Kidney (tissue), 14 donors: ENCODE results near the gene BLM. TPM values are rescaled to one million over a fixed set of nuclear protein-coding genes. Genes with fewer than 3 reads are reported as not detected.
A peak's percentile ranks its signal among the peaks of the same experiment; 100 is the strongest.

Experiments used
- DNase-seq, 5 donors: peaks; one replicate each; pipeline ENCODE4 v3.0.0-alpha.2; 2013 to 2020
- FAIRE-seq: peaks from 2 replicates; lab custom pipeline; 2012; peaks lifted over from hg19 to GRCh38; lab: Jason Lieb, UNC
- H3K27ac ChIP-seq, 2 donors: one replicate each; pipeline ENCODE4 v1.7.0; 2013; ENCODE audit warnings: low read depth in 2 of 2, low read length in 2 of 2, inconsistent platforms in 1 of 2
- H3K27me3 ChIP-seq: one replicate; pipeline ENCODE4 v1.7.1; 2013; ENCODE audit warnings: low read length, inconsistent platforms; ENCODE audit not compliant: control insufficient read depth, insufficient read depth
- H3K36me3 ChIP-seq, 3 donors: one replicate each; pipeline versions ENCODE4 v1.7.0 to v1.7.1; 2013; ENCODE audit warnings: low read length in 3 of 3, control low read depth in 1 of 3, inconsistent platforms in 1 of 3; ENCODE audit not compliant: insufficient read depth in 3 of 3, control insufficient read depth in 2 of 3
- H3K4me1 ChIP-seq, 3 donors: one replicate each; pipeline versions ENCODE4 v1.7.0 to v1.7.1; 2013; ENCODE audit warnings: low read length in 3 of 3, inconsistent platforms in 1 of 3, low read depth in 1 of 3; ENCODE audit not compliant: control insufficient read depth in 2 of 3, insufficient read depth in 2 of 3
- H3K4me3 ChIP-seq, 3 donors: one replicate each; pipeline versions ENCODE4 v1.7.0 to v1.8.1; 2013; ENCODE audit warnings: low read length in 3 of 3, control low read depth in 1 of 3, inconsistent platforms in 1 of 3
- H3K9ac ChIP-seq, 3 donors: one replicate each; pipeline versions ENCODE4 v1.7.0 to v1.7.1; 2013; ENCODE audit warnings: low read length in 3 of 3, control low read depth in 1 of 3, inconsistent platforms in 1 of 3
- H3K9me3 ChIP-seq, 3 donors: one replicate each; pipeline versions ENCODE4 v1.7.0 to v1.7.1; 2013; ENCODE audit warnings: low read length in 3 of 3, control low read depth in 1 of 3, inconsistent platforms in 1 of 3; ENCODE audit not compliant: control insufficient read depth in 2 of 3, insufficient read depth in 1 of 3
- intact Hi-C: fragments of 100-400 bp; cut with DNase I; formaldehyde crosslinking; loops from one replicate; pipeline ENCODE4 v1.11.1; 2022
- polyA plus RNA-seq: library from polyadenylated mRNA; stranded (reverse); fragments of 350-450 nt; fragmentation: Illumina TruSeq; extraction: RNeasy Lipid Tissue Mini Kit (QIAGEN cat#74804); gene quantifications from one replicate; pipeline ENCODE4 v1.2.3, GENCODE V29; 2014; ENCODE audit warnings: low read depth, low replicate concordance; ENCODE audit not compliant: insufficient read depth
- total RNA-seq: library from RNA; stranded (reverse); fragmentation: NEBNext Ultra II Directional; extraction: Animal tissue kit (Norgen Biotek cat#: 25700); gene quantifications from one replicate; pipeline ENCODE4 v1.2.1, GENCODE V29; 2021
- TF ChIP-seq, protein P1 (sequence below): IDR thresholded peaks from 3 replicates; pipeline ENCODE4 v1.5.1; 2012; ENCODE audit warnings: mild to moderate bottlenecking, moderate library complexity, borderline replicate concordance; ENCODE audit not compliant: insufficient read depth; ENCODE audit errors: extremely low read depth
- donor health status: control.
- donor health status: control.
- donor health status: control.
- donor health status: control.
- donor health status: control.
- donor health status: DM: yes; HTN: yes; CAD: no.
- donor health status: Normal renal cell carcinoma (clear cell type).

Gene BLM
- total and polyA plus RNA-seq, 2 donors from 2014 or later = 1.1 to 2.8 TPM

DNA sequence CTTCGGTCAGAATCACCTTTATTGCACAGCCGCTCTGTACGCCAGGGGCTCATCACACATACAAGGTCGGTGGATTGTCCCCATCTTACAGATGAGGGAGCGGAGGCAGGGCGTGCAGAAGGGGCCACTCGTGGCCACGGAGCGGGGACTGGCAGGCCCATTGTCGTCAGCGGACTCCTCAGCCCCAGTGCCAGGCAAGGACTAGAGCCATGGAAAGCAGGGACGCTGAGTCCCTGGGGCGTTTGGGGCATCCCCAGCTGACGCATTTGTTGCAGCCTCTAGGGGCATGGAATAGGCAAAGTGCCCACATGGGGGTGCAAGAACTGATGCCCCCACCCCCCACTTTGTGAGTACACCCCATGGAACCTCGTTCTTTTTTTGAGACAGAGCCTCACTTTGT lies 121.4 kb downstream of the BLM start:
- H3K4me1 ChIP-seq = peaks cover 0 to 4% (median 0%) of the 10 kb centered on the region in 3 donors
- H3K9ac ChIP-seq = no peak overlapping the region
- H3K27me3 ChIP-seq = no peaks in the 10 kb centered on the region
- no peaks in the 10 kb centered on the region for H3K36me3 ChIP-seq
- H3K9me3 ChIP-seq = no peaks in the 10 kb centered on the region
- no peak for DNase-seq
- TF ChIP-seq, protein P1, sequence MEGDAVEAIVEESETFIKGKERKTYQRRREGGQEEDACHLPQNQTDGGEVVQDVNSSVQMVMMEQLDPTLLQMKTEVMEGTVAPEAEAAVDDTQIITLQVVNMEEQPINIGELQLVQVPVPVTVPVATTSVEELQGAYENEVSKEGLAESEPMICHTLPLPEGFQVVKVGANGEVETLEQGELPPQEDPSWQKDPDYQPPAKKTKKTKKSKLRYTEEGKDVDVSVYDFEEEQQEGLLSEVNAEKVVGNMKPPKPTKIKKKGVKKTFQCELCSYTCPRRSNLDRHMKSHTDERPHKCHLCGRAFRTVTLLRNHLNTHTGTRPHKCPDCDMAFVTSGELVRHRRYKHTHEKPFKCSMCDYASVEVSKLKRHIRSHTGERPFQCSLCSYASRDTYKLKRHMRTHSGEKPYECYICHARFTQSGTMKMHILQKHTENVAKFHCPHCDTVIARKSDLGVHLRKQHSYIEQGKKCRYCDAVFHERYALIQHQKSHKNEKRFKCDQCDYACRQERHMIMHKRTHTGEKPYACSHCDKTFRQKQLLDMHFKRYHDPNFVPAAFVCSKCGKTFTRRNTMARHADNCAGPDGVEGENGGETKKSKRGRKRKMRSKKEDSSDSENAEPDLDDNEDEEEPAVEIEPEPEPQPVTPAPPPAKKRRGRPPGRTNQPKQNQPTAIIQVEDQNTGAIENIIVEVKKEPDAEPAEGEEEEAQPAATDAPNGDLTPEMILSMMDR = no peak
- intact Hi-C loops = no loop called here
- FAIRE-seq = no peak
- H3K4me3 ChIP-seq = no peak overlapping the region
- H3K27ac ChIP-seq = no peak overlapping the region

DNA sequence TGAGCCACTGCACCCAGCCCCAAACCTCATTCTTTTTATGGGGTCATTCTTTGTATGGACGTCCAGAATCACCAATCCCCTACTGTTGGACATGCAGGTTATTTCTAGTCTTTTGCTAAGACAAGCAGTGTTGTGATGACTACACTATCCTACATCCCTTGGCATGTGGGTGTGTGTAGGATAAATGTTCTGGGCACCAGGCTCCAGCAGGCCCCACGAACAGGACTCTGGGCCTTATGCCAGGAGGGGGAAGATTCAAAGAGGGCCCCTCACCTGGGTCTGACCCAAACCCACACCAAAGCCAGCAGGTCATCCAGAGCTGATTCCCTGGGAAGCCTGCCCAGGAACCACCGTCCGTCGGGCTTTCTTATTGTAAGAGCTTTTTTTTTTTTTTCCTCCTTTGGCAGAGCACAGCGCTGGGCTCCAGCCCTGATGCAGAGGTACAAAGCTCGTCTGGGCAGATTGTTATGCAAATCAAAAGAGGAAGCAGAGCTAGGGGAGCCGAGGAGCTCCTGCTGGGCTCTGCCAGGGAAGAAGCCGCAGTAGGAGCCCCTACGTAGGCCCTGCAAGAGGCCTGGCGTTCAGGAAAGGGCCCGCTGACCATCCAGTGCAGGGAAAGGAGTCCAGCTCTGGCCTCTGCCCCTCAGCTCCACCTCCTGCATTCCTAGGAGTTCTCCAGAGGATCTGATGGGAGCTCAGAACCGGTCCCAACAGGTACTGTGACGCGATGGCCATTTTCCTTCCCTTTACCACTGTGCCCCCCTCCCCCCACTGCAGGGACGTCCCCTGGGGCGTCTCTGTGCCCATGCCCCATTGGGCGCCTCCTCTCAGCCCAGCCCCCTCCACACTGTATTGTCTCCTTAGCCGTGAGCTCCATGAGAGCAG lies 122.3 kb downstream of the BLM start:
- Histone ChIP-seq H3K9ac (no peak overlapping the region), H3K9me3 (no peaks in the 10 kb centered on the region), H3K4me1 (peaks cover 0 to 4% (median 0%) of the 10 kb centered on the region in 3 donors), H3K4me3 (no peak overlapping the region), H3K27ac (peak overlapping the region in 1 of 2 donors; percentile 37), H3K27me3 (no peaks in the 10 kb centered on the region), H3K36me3 (no peaks in the 10 kb centered on the region)
- DNase-seq = peak in 3 of 5 donors; percentile 36 to 52 (median 44)
- TF ChIP-seq, protein P1 = no peak
- intact Hi-C loops = no loop called here
- no peak for FAIRE-seq

DNA sequence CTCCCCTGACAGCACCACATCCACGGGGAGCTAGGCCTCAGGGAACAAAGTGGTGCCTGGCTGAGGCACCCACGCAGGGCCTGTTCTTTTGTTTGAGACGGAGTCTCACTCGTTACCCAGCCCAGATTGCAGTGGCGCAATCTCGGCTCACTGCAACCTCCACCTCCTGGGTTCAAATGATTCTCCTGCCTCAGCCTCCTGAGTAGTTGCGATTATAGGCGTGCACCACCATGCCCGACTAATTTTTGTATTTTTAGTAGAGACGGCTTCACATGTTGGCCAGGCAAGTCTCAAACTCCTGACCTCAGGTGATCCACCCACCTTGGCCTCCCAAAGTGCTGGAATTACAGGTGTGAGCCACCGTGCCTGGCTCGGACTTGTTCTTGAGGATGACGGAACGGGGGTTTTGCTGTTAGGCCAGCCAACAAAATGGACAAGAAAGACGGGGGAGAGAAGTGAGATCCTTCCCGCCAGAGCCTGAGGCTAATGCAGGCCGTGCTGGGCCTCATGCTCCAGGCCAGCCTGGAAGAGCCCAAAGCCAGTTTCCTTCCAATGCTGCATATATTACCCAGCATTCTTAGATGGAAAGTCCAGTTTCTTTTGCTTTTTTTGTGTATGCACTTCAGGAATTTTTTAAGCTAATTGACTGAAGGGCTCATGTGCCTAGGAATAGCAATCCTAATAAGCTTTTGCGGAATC lies 123.2 kb downstream of the BLM start:
- H3K4me3 ChIP-seq = no peak overlapping the region
- peaks cover 0 to 4% (median 0%) of the 10 kb centered on the region in 3 donors for H3K4me1 ChIP-seq
- no peaks in the 10 kb centered on the region for H3K27me3 ChIP-seq
- FAIRE-seq (no peak), DNase-seq (no peak)
- TF ChIP-seq, protein P1 = no peak
- peak overlapping the region in 1 of 2 donors; percentile 37 for H3K27ac ChIP-seq
- intact Hi-C loops = no loop called here
- H3K9me3 ChIP-seq = no peaks in the 10 kb centered on the region
- H3K9ac ChIP-seq = no peak overlapping the region
- H3K36me3 ChIP-seq = no peaks in the 10 kb centered on the region
